Sigmoid colon (tissue), 4 donors: ENCODE measurements around the gene USP40.

Experiments used
- CTCF ChIP-seq, 4 experiments: fragments of 450-650 bp in 3 of 4; fragments of 200-600 bp in 1 of 4; IDR thresholded peaks; one replicate each; pipeline ENCODE4 v1.5.1; 2016 to 2019; ENCODE audit warnings: antibody characterized with exemption in 4 of 4, mild to moderate bottlenecking in 3 of 4, moderate library complexity in 2 of 4
- EP300 ChIP-seq, 4 donors: sonication (generic); formaldehyde crosslinking; IDR thresholded peaks; one replicate each; pipeline ENCODE4 v1.6.1; 2017; ENCODE audit warnings: antibody characterized with exemption in 4 of 4
- POLR2A ChIP-seq, 2 donors: fragments of 450-650 bp; IDR thresholded peaks; one replicate each; pipeline ENCODE4 v1.6.1; 2016; ENCODE audit warnings: antibody characterized with exemption in 2 of 2, mild to moderate bottlenecking in 2 of 2, moderate library complexity in 2 of 2

GRCh38 chr2:233530381-233530780 lies 36.2 kb downstream of the USP40 start:
- TF ChIP-seq POLR2A (IDR thresholded peaks at IDR 0.05), result no peak
- TF ChIP-seq CTCF (IDR thresholded peaks at IDR 0.05), result no peak
- TF ChIP-seq EP300 (IDR thresholded peaks at IDR 0.05), result no peak
